Stimulated activated CD4-positive, alpha-beta T cell treated with anti-CD3 and anti-CD28 coated beads, Interleukin-1b, Interleukin-23, amount 100 ng/mL, for 4 hours (primary cell): ENCODE results near the gene OR5H14.
"Not testable (repeated sequence)": the region's sequence is repeated elsewhere in the genome, so short reads cannot be mapped to it uniquely, and the experiment has no call there.

Source experiments
- DNase-seq, 2 donors: peaks; one replicate each; pipeline ENCODE4 v3.0.0-alpha.2; 2020; ENCODE audit warnings: low read depth in 2 of 2

The OR5H14 gene

DNA sequence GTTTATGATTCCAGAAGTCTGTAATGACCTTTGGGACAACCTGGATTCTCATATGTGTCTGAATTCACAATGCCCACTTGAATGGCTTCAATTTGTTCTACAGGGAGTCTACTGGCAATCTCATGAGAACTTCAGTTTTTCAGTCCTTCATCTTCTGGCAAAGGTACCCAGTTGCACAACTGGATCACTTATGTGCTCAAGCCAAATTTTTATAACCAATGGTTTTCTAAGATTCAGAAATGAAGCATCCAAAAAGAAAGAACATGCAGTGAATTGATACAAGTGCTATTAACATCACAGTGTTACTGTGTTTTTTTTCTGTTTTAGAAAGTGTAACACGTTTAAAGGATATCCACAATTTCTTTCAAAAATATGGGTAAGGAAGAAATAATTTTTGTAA is at the start of gene OR5H14:
OR5H14 (plus strand) TSS at position 301 of the 400 bp plus-strand sequence. CDS start 1,907 bp downstream, outside the sequence.
- DNase-seq = no peak

DNA sequence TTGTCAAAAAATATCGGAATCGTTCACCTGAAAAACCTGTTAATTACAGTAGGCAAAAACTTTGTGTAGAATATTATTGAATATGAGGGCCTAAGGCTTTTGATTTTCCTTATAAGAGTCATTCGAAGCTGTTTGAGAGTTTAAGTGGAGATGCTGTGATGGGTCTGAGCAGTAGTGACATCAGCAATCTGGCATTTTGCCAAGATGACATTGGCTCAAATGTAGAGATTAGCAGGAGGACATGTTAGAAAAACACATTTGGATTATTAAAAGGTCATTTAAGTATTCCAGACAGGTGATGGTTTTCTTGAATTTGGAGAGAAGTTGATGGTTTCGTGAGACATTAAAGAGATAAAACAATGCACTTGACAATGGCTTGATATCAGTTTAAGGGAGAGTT is 47.4 kb upstream of the OR5H14 start:
- DNase-seq = no peak

DNA sequence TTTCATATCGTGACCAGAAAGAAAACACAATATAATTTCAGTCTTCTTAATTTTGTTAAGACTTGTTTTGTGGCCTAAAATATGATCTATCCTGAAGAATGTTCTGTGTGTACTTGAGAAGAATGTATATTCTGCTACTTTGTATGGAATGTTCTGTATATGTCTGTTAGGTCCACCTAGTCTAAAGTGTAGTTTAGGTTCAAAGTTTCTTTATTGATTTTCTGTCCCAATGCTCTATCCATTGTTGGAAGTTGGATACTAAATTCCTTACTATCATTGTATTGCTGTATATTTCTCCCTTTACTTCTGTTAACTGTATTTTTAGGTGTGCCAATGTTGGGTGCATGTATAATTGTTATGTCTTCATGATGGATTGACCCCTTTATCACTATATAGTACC is 39.1 kb upstream of the OR5H14 start:
- DNase-seq = no peak

DNA sequence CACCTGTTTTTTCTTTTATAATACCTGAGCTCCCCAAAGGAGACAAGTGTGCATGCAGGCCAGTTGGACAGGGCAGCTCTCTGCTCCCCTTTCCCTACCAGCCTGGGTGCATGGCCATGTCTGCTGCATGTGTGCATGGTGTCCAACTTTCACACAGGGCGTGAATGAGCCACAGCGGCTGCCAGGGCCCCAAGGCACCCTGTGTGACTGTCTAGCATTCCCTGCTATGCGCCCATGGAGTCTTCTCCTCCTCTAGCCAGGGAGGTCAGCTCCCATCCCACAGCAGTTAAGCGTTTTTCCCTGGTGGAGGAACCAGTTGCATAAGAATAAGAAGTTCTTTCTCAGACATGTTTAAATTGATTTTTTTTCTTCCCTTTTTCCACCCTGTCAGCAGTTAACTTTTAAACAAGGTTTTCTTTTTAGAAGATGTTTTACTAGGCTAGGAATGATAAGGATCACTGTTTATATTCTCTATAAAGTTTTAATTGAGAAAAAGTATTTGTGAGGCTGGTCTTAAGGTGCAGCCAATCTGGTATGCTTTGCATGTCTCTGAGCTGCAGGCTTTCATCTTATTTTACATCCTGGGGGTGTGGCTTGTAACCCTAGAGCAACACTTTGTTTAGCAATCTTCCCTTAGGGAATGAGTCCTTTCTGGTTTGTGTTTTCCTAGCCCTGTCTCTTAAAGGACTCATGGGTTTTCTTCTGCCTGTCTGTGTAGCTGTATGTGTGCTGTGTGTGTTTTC is 37.3 kb upstream of the OR5H14 start:
- no peak for DNase-seq

DNA sequence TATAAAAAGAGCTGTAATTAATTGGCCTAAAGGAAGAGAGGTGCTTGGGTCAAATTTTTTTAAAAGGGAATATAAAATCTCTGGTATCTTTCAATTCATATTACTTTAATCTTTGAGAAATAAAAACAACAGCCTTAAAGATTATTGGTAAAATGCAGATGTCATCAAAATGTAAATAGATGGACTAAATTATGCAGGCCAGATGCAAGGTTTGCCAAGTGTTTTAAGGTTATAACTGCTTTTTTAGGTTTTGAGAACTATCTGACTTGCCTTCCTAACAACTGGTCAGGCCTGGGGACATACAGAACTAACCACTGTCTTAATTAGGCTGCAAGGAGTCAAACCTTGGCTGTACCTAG is 36.8 kb upstream of the OR5H14 start:
- no peak for DNase-seq

DNA sequence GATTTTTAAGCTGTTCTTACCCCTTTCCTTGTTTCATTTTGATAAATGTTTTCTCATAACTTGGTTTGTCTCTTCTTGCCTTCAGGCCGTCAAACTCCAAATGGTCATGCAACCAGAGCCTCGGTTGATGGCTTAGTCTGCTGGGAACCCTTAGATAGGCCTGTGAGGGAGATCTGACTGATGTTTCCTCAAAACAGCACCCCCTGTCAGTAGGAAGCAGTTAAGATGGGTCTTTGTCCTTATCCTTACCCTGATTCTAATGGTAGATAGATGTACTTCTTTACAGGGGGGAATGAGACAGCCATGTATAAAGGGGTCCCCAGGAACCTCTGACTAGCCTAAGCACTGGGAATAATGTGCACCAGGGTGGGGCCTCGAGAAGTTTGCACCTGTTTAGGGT is 33.0 kb upstream of the OR5H14 start:
- no peak for DNase-seq

DNA sequence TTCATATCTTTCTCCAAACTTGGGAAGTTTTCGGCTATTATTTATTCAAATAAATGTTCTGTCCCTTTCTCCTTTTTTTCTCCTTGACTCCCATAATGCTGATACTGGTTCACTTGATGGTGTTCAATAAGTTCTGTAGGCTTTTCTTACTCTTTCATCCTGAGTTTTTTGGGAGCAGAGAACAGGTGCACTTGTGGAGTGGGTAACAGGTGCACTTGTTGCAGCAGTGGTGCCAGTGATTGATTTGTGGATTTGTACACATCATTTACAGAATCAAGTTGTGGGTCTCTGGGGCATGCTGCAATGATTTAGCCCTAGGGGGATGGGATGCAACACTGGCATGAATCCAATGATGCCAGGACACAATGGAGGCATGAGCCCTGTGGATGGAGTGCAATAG is 31.6 kb upstream of the OR5H14 start:
- DNase-seq = no peak

DNA sequence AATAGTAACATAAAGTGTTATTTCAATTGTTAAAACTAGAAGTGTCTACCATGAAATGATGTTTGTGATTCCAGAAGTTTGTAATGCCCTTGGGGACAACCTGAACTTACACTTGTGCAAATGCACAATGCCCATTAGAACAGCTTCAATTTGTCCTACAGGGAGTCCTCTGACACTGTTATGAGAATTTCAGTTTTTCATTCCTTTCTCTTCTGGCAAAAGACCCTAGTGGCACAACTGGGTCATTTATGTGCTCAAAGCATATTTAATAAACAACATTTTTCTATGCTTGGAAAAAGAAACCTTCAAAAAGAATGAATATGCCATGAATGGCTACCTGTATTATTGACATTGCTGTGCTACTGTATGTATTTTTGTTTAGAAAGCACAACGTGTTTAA is 16.9 kb upstream of the OR5H14 start, which contains the start of gene OR5H1:
OR5H1 (plus strand) TSS at position 301 of the 400 bp plus-strand sequence. CDS start 1,977 bp downstream, outside the sequence.
- no peak for DNase-seq

DNA sequence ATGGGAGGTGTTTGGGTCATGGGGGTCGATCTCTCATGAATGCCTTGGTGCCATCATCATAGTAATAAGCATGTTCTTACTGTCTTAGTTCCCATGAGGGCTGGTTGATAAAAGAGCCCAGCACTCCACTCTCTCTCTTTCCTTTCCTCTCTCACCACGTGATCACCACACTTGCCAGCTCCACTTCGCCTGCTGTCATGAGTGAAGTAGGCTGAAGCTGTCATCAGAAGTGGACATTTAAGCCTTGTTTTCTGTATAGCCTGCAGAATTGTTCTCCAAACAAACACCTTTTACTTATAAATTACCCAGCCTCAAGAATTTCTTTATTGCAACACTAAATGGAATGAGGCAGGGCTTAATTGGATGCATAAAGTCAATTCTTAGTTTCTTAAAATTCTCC is 10.6 kb upstream of the OR5H14 start:
- DNase-seq = no peak

DNA sequence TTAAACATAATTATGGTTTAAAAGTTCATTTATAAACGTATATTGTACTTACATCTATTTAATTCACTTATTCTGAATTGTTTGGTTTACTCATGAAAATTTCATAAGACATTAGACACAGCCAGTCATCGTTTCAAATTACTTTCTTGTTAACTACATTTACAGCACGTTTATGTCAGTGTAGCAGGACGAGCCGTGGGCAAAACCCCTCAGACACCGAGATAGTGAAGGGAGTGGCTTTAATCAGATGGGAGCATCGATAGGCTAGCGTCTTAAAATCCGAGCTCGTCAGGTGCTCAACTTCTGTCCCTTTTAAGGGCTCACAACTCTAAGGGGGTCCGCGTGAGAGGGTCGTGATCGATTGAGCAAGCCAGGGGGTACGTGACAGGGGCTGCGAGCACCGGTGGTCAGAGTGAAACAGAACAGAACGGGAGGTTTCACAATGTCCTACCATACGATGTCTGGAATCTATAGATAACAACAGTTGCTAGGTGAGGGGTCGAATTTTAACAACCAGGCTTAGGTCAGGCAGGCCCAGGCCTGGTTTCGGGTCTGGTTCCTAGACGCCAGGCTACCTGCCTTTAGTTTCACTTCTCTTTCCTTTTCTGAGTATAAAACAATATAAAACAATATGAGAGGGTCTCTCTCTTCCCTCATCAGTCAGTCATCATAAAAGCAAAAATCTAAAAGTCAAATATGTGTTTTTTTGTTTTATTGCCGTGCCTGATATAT is 9.3 kb upstream of the OR5H14 start:
- DNase-seq = not testable (repeated sequence)

DNA sequence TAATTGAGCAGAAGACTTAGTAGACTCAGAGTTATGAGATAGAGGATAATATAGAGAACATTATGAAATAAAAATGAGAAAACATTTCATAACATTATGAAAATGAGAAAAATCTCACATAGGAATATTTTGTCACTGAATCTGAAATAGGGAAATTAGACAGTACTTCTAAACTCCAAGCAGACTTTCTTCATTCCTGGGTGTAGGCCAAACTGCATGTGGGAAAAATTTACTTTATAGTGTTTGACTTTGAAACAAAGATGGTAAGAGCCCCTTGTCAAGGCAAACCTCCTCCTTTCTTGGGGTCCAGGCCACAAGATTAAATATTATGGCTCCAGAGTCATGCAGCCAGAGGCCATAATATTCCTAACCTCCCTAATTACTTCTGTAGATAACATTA is 6.7 kb upstream of the OR5H14 start:
- no peak for DNase-seq

DNA sequence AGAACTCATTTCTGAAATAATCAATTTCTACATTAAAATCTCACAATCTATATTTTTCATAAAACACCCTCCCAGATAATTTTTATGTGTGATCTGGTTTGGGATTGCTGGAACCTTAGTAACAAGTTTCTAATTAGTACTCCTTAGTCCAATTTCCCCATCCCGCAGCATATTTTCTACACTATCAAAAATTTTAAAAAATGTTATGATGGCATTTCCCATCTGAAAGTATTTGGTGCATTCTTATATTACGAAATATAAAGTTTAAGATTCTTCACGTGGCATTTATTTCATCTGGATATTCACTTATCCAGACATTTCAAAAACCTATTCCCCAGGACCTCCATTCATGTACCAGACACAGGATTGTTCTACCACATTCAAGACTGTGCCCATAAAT is 1.5 kb downstream of the OR5H14 start:
- no peak for DNase-seq

DNA sequence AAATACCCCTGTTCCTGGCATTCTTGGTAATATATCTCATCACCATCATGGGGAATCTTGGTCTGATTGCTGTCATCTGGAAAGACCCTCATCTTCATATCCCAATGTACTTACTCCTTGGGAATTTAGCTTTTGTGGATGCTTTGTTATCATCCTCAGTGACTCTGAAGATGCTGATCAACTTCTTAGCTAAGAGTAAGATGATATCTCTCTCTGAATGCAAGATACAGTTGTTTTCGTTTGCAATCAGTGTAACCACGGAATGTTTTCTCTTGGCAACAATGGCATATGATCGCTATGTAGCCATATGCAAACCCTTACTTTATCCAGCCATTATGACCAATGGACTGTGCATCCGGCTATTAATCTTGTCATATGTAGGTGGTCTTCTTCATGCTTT is 2.2 kb downstream of the OR5H14 start:
- DNase-seq = not testable (repeated sequence)

DNA sequence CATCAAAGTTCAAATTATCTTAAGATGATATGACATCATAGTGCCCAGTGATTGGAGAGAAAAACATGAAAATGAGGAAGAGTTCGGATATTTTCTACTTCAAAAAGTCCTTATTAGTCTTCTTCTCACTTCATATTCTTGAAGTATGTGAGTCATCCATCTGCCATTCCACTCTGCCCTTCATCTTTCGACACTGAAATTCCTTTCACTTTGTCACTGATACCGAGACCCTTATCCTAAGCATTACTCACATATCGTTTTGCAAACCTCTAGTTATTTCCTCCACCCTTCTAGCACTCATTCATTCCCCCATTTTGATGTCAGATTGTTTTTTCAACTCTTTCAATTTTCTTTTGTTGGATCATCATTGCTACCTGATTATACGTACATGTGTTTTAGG is 4.0 kb downstream of the OR5H14 start:
- no peak for DNase-seq

DNA sequence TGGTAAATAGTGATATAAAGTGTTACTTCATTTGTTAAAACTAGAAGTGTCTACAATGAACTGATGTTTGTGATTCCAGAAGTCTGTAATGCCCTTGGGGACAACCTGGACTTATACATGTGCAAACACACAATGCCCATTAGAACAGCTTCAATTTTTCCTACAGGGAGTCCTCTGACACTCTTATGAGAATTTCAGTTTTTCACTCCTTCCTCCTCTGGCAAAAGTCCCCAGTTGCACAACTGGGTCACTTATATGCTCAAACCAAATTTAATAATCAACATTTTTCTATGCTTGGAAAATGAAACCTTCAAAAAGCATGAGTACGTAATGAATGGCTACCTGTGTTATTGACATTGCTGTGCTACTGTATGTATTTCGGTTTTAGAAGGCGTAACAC is 19.1 kb downstream of the OR5H14 start, which contains the start of gene OR5H15:
OR5H15 (plus strand) TSS at position 301 of the 400 bp plus-strand sequence. CDS start 2,004 bp downstream, outside the sequence.
- DNase-seq = no peak

DNA sequence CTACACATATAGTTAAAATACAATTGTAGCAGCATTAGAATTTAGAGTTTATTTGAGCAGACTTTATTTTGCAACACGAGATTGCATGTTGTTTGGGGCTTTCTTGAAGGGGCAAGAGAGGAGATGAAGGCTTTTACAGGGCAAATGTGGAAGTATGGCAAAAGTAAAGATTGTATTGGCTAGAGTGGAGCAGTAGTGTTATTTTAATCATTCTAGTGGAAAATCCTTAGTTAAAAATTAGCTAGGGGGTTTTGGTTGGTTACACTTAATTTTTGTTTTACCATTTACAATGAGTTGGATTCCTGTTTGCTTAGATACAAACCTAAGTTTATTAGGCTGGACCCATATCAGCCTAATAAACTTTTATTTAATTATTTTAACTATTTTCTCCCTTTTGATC is 23.8 kb downstream of the OR5H14 start:
- DNase-seq = no peak

DNA sequence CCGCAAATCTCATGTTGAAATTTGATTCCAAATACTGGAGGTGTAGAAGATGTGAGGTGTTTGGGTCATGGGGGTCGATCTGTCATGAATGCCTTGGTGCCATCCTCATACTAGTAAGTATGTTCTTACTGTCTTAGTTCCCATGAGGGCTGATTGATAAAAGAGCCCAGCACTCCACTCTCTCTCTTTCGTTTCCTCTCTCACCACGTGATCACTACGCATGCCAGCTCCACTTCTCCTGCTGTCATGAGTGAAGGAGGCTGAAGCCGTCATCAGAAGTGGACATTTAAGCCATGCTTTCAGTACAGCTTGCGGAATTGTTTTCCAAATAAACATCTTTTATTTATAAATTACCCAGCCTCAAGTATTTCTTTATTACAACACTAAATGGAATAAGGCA is 25.3 kb downstream of the OR5H14 start:
- DNase-seq = no peak

DNA sequence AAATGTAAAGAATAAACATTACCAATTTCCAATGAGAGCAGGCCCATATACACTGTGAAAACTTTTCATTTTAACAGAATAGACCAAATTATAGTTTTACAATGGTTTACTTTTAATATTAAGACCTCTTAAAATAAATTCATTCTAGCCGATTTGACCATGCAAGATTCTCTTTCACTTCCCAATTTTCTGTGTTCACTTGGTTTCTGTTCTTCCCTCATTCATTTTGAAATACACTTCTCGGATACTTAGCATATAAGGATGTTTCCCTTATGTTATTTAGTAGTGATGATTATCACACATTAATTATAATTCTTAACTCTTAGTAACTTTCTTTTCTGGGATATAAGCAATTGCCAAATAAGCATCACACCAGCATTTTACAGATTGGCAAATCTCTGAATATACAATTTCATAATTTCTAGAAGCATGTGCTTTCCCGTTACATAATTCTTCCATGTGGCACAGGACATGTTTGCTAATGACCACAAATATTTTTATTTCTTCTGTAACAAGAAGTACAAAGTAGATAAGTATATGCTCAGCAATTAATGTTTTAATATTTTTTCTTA is 33.1 kb downstream of the OR5H14 start:
- no peak for DNase-seq

DNA sequence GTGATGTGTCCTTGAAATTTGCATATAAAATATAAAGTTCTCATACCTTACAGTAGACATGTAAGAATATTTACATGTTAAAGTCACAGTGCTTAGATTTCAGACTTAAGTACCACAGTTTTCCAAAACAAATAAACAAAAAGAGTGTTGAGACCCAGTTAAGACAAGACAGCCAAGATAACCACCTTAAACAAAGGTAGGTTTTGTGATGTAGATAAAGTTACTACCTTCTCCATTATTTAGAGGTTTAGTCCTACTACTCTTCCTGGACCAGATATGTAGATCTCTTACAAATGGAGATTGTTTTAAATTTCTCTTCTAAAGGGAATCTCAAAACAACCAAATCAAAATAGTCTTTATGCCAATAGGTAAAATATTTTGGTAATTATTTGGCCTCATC is 34.9 kb downstream of the OR5H14 start:
- no peak for DNase-seq

DNA sequence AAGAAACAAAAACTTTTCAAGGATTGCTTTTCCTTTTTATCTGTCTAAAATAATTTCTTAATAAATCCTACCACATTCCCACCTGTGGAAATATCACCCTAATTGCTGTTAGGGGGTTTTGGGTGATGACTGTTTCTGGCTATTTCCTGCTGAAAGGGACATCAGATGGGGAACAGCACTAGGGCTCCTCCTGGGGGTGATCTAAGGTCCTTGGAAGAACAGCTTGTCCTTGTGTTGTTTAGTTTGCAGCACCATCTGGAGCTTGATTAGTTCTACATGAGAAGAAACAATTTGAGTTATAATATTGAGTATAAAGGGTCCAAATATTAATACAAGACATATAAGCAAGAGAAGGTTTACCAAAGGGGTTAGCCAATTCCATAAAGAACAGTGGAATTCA is 37.9 kb downstream of the OR5H14 start:
- DNase-seq = no peak

DNA sequence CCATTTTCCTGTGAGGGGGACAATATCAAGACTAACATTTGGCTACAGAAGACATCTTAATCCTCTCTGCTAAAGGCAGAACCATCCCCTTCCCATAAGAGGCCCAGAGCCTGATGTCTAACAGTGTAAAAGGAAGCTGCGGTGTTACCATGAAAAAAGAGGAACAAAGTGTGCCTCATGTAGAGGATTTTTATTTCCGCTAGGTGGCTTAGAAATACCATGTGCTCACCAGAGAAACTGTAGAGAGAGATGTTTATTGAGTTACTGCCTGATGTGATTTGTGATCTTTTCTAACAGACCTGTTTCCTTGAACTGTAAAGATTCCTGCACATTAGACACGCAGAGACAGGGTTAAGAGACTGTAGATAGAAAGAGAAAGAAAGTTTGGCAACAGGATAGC is 41.3 kb downstream of the OR5H14 start:
- no peak for DNase-seq

DNA sequence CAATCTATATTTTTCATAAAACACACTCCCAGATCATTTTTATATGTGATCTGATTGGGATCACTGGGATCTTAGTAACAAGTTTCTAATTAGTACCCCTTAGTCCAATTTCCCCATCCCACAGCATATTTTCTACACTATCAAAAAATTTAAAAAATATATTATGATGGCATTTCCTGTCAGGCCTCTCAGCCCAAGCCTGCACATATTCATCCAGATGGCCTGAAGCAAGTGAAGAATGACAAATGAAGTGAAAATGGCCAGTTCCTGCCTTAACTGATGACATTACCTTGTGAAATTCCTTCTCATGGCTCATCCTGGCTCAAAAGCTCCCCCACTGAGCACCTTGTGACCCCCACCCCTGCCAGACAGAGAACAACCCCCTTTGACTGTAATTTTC is 43.6 kb downstream of the OR5H14 start:
- not testable (repeated sequence) for DNase-seq

DNA sequence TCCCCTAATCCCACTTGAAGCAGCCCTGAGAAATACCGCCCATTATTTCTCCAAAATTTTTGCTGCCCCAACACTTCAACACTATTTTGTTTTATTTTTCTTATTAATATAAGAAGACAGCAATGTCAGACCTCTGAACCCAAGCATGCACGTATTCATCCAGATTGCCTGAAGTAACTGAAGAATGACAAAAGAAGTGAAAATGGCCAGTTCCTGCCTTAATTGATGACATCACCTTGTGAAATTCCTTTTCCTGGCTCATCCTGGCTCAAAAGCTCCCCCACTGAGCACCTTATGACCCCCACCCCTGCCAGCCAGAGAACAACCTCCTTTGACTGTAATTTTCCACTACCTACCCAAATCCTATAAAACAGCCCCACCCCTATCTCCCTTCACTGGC is 49.0 kb downstream of the OR5H14 start:
- not testable (repeated sequence) for DNase-seq
